Measurements from ENCODE around the gene DPP10. TPM values are rescaled to one million over a fixed set of nuclear protein-coding genes. Genes with fewer than 3 reads are reported as not detected.

Gene DPP10
- total RNA-seq, 1 donor from 2014 or later = 15.1 TPM

- TF ChIP-seq CTCF (IDR thresholded peaks at IDR 0.05; ENCODE audit: partially characterized antibody, unreplicated experiment) = no peak
- no peaks in the 10 kb centered on the region for H3K27me3 Mint-ChIP-seq (ENCODE audit: unreplicated experiment)
- no peaks in the 10 kb centered on the region for H3K36me3 Mint-ChIP-seq (ENCODE audit: unreplicated experiment)
- no peak overlapping the region for H3K4me3 Mint-ChIP-seq (ENCODE audit: unreplicated experiment)
- peaks cover 4% of the 10 kb centered on the region for H3K4me1 Mint-ChIP-seq (ENCODE audit: low read depth, unreplicated experiment)
- H3K9me3 Mint-ChIP-seq (ENCODE audit: unreplicated experiment) = no peaks in the 10 kb centered on the region
- no peak overlapping the region for H3K27ac Mint-ChIP-seq (ENCODE audit: unreplicated experiment)
- no peak for DNase-seq
These were observed 126.7 kb downstream of the DPP10 start for GRCh38 chr2:114569166-114569565.

- H3K27me3 Mint-ChIP-seq (ENCODE audit: unreplicated experiment) = no peaks in the 10 kb centered on the region
- H3K9me3 Mint-ChIP-seq (ENCODE audit: unreplicated experiment) = no peaks in the 10 kb centered on the region
- H3K4me3 Mint-ChIP-seq (ENCODE audit: unreplicated experiment) = no peak overlapping the region
- H3K36me3 Mint-ChIP-seq (ENCODE audit: unreplicated experiment) = no peaks in the 10 kb centered on the region
- no peak overlapping the region for H3K27ac Mint-ChIP-seq (ENCODE audit: unreplicated experiment)
- no peak for TF ChIP-seq CTCF (IDR thresholded peaks at IDR 0.05; ENCODE audit: partially characterized antibody, unreplicated experiment)
- no peaks in the 10 kb centered on the region for H3K4me1 Mint-ChIP-seq (ENCODE audit: low read depth, unreplicated experiment)
- no peak for DNase-seq
These were observed 135.2 kb downstream of the DPP10 start for GRCh38 chr2:114577657-114578056.

GRCh38 chr2:114579542-114579941 lies 137.1 kb downstream of the DPP10 start:
- Mint-ChIP-seq H3K27me3 (ENCODE audit: unreplicated experiment) (no peaks in the 10 kb centered on the region), H3K36me3 (ENCODE audit: unreplicated experiment) (no peaks in the 10 kb centered on the region), H3K9me3 (ENCODE audit: unreplicated experiment) (no peaks in the 10 kb centered on the region), H3K4me3 (ENCODE audit: unreplicated experiment) (no peak overlapping the region), H3K27ac (ENCODE audit: unreplicated experiment) (no peak overlapping the region), H3K4me1 (ENCODE audit: low read depth, unreplicated experiment) (no peaks in the 10 kb centered on the region)
- TF ChIP-seq CTCF (IDR thresholded peaks at IDR 0.05; ENCODE audit: partially characterized antibody, unreplicated experiment) = no peak
- no peak for DNase-seq

GRCh38 chr2:114580691-114581090 lies 138.2 kb downstream of the DPP10 start:
- H3K9me3 Mint-ChIP-seq (ENCODE audit: unreplicated experiment) = no peaks in the 10 kb centered on the region
- peak; percentile 51 for DNase-seq
- H3K36me3 Mint-ChIP-seq (ENCODE audit: unreplicated experiment) = no peaks in the 10 kb centered on the region
- no peaks in the 10 kb centered on the region for H3K4me1 Mint-ChIP-seq (ENCODE audit: low read depth, unreplicated experiment)
- H3K4me3 Mint-ChIP-seq (ENCODE audit: unreplicated experiment) = no peak overlapping the region
- no peak overlapping the region for H3K27ac Mint-ChIP-seq (ENCODE audit: unreplicated experiment)
- TF ChIP-seq CTCF (IDR thresholded peaks at IDR 0.05; ENCODE audit: partially characterized antibody, unreplicated experiment) = no peak
- H3K27me3 Mint-ChIP-seq (ENCODE audit: unreplicated experiment) = no peaks in the 10 kb centered on the region

- no peak overlapping the region for H3K27ac Mint-ChIP-seq (ENCODE audit: unreplicated experiment)
- no peaks in the 10 kb centered on the region for H3K9me3 Mint-ChIP-seq (ENCODE audit: unreplicated experiment)
- no peak for DNase-seq
- no peaks in the 10 kb centered on the region for H3K4me1 Mint-ChIP-seq (ENCODE audit: low read depth, unreplicated experiment)
- H3K4me3 Mint-ChIP-seq (ENCODE audit: unreplicated experiment) = no peak overlapping the region
- no peaks in the 10 kb centered on the region for H3K36me3 Mint-ChIP-seq (ENCODE audit: unreplicated experiment)
- H3K27me3 Mint-ChIP-seq (ENCODE audit: unreplicated experiment) = no peaks in the 10 kb centered on the region
- no peak for TF ChIP-seq CTCF (IDR thresholded peaks at IDR 0.05; ENCODE audit: partially characterized antibody, unreplicated experiment)
These were observed 155.9 kb downstream of the DPP10 start for GRCh38 chr2:114598329-114598728.
